ENCODE data around the gene FDX1. TPM values are rescaled to one million over a fixed set of nuclear protein-coding genes. Genes with fewer than 3 reads are reported as not detected.

The FDX1 gene
- total and polyA plus RNA-seq, 2 of the 8 experiments (the other 6 are each of a cell fraction or from before 2014, with no cell fraction given), result 3.7 to 9.6 TPM

DNA sequence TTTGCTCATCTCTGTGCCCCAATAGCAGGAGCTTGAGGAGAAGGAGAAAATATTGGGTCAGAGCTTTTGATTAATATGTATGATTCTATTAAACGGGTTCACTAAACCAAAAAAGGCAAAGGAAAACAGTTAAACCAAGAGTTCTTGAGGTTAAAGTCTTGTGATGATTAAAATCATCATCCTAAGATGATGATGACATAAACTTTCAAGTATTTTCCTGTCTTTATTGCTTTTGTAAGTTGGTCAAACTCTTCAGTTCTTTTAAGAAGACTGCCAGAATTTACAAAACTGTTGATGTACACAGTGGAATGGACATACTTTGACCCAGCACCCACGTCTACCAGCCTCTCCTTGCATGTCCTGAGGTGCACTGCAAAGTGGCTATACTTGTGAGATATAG lies 41.0 kb downstream of the FDX1 start (continued):
- TF ChIP-seq RBBP5 (IDR thresholded peaks at IDR 0.05; ENCODE audit: borderline replicate concordance, low read depth, low read length) (no peak), TCF12 (IDR thresholded peaks at IDR 0.05; ENCODE audit: low read depth, low read length) (no peak)
